ENCODE results near the gene NLRC3.

- no peak for TF ChIP-seq CTCF (conservative IDR thresholded peaks at IDR 0.05; ENCODE audit: low read depth, low read length)
- no peak for TF ChIP-seq EZH2 (IDR thresholded peaks at IDR 0.05; ENCODE audit: borderline replicate concordance, low read depth, low read length, poor library complexity, severe bottlenecking)
Observed at GRCh38 chr16:3492356-3492755, 84.8 kb downstream of the NLRC3 start.
